ENCODE results near the gene ZNF76.

GRCh38 chr6:35264550-35265274 lies 5.2 kb downstream of the ZNF76 start:
- TF ChIP-seq CTCF (IDR thresholded peaks at IDR 0.05) (no peak), POLR2A (IDR thresholded peaks at IDR 0.05) (no peak), POLR2AphosphoS5 (IDR thresholded peaks at IDR 0.05) (no peak), EP300 (IDR thresholded peaks at IDR 0.05) (no peak)

All from stomach (tissue), 4 donors.